ENCODE results near the gene MOG.
A peak's percentile ranks its signal among the peaks of the same experiment; 100 is the strongest.

The MOG gene

DNA sequence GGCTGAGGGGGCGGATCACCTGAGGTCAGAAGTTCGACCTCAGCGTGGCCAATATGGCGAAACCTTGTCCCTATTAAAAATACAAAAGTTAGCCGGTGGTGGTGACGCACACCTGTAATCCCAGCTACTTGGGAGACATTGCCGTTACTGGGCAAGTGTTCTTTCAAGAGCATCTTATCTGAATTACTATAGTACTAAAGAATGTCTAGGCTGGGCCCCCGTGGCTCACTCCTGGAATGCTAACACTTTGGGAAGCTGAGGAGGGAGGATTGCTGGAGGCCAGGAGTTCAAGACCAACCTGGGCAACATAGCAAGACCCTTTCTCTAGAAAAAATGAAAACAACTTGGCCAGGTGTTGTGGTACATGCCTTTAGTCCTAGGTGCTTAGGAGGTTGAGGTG is 24.9 kb downstream of the MOG start:
- in situ Hi-C loops (cut with MboI; ENCODE audit: low pct_unique_long_range_greater_than_20kb, low sequenced_read_pairs, unreplicated experiment) = no loop called here
- DNase-seq (ENCODE audit: low spot score) = no peak
- no peak for TF ChIP-seq CTCF (IDR thresholded peaks at IDR 0.05; ENCODE audit: extremely low read depth, insufficient read depth, missing control alignments)

DNA sequence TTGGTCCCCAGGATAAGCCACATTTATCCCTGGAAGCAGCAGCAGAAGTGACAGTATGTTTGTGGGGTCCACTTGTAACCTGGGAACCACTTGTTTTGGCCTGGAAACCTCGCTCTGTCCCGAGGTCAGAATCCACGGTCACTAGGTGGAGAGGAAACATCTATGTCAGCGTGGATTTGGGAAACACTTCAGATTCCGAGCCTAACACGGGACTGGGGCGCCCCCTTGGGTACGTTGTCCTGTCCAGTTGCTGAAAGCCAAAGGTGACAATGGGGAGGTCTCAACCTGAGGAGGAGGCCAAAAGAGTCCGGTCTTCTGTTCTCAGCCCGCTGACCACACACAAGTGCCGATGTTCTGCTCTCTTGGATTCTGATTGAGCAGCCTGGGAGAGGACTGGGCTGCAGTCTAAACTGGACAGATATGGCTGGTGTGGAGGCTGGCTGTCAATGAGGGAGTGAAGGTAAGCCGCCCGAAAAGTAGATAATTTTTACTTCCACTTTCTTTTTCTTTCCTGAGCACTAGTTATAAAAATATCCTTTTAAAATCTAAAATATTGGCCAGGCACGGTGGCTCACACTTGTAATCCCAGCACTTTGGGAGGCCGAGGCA is 28.9 kb downstream of the MOG start:
- TF ChIP-seq CTCF (IDR thresholded peaks at IDR 0.05; ENCODE audit: extremely low read depth, insufficient read depth, missing control alignments) = peak; percentile 22
- in situ Hi-C loops (cut with MboI; ENCODE audit: low pct_unique_long_range_greater_than_20kb, low sequenced_read_pairs, unreplicated experiment) = no loop called here
- no peak for DNase-seq (ENCODE audit: low spot score)

DNA sequence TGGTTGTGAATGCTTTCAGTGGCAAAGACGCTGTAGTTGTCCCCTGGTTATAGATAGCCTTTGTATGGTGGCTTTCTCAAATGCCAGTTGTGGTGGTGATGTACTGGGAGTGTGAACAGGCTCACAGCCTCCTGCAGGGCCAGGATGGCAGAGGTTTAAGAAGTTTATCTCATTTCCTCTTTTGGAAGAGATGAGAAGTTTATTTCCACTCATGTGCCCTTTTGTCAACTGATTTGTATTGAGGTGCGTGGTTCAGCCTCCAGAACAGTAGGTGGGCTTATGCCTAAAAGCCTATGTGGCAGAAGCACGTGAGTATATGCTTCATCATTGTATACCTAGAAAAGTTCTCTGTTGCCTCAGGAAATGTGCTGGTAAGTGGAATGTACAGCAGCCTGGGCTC is 37.7 kb downstream of the MOG start:
- no peak for DNase-seq (ENCODE audit: low spot score)
- TF ChIP-seq CTCF (IDR thresholded peaks at IDR 0.05; ENCODE audit: extremely low read depth, insufficient read depth, missing control alignments) = no peak
- in situ Hi-C loops (cut with MboI; ENCODE audit: low pct_unique_long_range_greater_than_20kb, low sequenced_read_pairs, unreplicated experiment) = no loop called here

GRCh38 chr6:29696147-29697125 is 39.5 kb downstream of the MOG start:
- DNase-seq (ENCODE audit: low spot score) = peak; percentile 57
- in situ Hi-C loops (cut with MboI; ENCODE audit: low pct_unique_long_range_greater_than_20kb, low sequenced_read_pairs, unreplicated experiment) = no loop called here
- TF ChIP-seq CTCF (IDR thresholded peaks at IDR 0.05; ENCODE audit: extremely low read depth, insufficient read depth, missing control alignments) = peak; percentile 73

GRCh38 chr6:29702519-29703103 is 45.7 kb downstream of the MOG start:
- in situ Hi-C loops (cut with MboI; ENCODE audit: low pct_unique_long_range_greater_than_20kb, low sequenced_read_pairs, unreplicated experiment) = no loop called here
- peak; percentile 64 for TF ChIP-seq CTCF (IDR thresholded peaks at IDR 0.05; ENCODE audit: extremely low read depth, insufficient read depth, missing control alignments)
- peak; percentile 53 for DNase-seq (ENCODE audit: low spot score)

DNA sequence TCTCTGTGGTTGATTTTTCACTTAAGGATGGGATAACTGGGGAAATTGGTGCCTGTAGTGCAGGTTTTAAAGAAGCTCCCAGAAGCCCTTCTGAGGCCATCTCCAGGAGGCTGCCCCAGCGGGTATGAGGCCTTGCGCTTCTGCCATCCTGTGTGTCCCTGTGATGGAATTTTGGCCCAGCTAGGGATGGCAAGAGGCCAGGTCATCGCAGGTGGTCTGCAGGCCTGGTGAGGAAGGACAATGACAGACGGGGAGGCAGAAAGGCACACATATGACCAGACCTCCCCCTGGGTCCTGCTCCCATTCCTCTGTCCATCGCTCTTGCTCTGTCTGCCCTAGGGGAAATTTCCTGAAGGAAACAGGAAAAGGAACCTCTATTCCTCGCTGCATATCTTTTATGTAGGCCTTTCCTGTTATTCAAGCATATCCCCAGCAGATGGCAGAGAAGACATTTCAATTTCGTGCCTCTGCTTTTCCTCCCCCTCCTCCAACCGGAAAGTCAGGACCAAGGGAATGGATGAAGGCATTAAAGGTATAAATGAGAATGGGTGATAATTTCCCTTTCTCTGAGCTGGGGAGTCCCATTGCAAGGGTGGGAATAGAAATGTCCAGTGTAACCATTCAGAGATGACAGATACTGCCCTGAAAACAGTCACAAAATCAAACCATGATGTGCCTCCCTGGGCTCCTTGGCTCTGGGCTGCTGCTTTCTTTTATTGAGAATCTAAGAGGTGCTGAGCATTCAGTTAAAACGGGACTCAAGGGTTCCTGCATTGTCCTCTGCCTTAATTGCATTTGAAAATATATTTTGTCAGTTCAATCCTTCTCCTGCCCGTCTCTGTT is 48.7 kb downstream of the MOG start:
- no peak for DNase-seq (ENCODE audit: low spot score)
- in situ Hi-C loops (cut with MboI; ENCODE audit: low pct_unique_long_range_greater_than_20kb, low sequenced_read_pairs, unreplicated experiment) = no loop called here
- peak; percentile 59 for TF ChIP-seq CTCF (IDR thresholded peaks at IDR 0.05; ENCODE audit: extremely low read depth, insufficient read depth, missing control alignments)

Measured in GM13977 (cell line).